DMS 273 treated with DMSO at 0.1 percent for 48 hours (cell line): ENCODE measurements around the gene SNX12.

Experiments
- DNase-seq: peaks from one replicate; lab custom pipeline; 2025; lab: John Stamatoyannopoulos, UW

SNX12 gene

DNA sequence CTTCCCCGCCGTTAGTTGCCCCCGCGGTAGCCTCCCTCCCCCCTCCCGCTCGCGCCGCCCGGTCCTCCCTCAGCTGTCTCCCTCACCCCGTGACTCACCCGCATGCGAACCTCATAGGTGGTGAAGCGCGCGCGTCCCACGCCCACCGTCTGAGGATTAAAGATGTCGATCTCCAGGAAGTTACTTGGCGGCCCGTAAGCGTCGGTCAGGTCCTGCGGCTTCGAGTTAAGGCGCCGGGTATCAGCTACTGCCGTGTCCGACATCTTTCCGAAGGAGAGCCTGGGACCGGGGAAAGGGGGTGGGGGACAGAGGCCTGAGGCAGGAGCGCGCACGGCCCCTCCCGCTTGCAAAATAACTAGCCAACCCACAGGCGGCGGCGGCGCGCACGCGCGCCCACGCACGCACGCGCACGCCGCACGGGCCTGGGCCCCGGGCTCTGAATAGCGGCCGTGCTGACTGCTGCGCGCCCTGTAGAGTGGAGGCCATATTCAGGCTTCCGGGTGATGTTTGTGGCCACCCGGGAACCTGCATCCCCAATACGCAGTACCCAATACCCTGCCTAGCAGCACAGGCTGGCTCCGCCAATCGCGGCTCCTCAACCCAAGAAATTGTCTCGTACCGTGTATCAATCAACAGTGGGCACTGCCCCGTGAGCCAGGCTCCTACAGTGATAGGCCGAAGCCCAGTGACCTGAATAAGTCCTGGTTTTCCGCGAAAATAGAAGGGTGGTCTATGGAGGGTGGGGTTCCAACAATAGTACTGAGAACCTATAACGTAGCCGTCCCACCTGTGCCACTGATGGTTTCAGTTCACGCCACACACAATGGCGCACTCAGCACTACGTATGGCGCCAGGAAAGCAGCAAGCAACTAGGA lies at the start of gene SNX12:
TSS of gene SNX12 (minus strand) at position 291 of the 875 bp plus-strand sequence. CDS start at position 263, 28 bp downstream.
- peak; percentile 89 for DNase-seq

DNA sequence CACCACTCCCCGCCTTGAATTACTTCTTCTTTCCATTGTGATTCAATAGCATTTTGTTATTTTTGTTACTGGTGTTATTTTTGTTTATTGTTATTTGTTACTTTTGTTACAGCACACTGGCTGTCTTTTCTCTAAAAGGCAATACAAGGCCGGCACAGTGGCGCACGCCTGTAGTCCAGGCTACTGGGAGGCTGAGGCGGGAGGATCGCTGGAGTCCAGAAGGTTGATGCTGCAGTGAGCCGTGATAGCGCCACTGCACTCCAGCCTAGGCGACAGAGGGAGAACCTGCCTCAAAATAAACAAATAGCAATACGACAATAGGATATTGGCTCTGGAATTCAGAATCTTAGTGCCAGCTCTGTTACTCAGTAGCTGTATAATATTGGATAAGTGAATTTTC lies 49.2 kb upstream of the SNX12 start:
- DNase-seq, result no peak

DNA sequence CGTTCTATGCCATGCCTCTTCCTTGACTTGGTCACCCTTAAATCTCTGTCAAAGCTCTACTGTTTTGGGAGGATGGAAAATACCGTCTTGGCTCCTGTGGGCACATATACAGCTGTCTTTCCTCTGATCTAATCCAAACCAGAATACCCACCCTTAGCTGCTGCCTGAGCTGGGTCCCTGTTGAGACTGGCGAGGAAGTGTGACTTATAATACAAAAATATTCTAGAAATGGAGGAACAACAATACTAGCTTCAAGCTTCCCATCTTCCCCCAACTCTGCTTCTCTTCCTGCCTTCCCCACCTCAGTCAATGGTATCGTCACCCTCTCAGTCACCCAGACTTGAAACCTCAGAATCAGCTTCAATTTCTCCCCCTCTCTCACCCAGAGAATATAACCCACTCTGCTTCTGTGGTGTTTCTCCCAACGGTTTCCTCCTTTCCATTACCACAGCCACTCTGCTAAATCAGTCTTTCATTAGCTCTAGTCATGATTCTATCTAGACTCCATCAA lies 43.8 kb upstream of the SNX12 start:
- DNase-seq, result no peak

DNA sequence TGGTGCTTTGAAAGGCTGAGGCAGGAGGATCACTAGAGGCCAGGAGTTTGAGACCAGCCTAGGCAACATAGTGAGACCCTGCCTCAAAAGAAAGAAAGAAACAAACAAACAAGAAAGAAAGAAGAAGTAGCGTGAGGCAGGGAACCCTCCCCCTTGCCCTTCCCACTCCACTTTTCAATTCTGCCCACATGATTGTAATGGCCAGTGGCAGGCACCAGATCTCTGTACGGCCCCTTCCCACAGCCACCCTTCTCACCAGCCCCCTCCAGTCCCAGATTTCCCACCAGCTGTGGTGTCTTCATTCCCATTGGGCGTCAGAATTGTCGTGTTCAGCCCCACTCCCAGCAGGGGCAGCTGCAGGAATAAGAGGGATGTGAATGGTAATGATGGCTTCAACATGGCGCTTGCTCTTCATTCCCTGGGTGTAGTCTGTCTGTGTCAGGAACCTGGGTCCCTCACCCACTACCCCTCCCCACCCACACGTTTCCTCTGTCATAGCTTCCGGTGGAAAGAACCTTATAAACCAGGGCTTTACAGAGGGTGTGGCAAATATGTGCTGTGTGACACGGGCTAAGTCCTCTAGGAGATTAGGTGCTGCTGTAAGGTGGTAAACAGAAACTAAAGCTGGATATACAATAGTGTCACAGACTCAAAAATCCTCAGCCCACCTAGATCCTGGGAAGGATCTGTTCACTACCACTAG lies 43.2 kb upstream of the SNX12 start, which contains the start of gene IL2RG:
TSS of gene IL2RG (minus strand) at position 437 of the 703 bp plus-strand sequence. CDS start at position 399, 38 bp downstream.
- DNase-seq, result no peak

DNA sequence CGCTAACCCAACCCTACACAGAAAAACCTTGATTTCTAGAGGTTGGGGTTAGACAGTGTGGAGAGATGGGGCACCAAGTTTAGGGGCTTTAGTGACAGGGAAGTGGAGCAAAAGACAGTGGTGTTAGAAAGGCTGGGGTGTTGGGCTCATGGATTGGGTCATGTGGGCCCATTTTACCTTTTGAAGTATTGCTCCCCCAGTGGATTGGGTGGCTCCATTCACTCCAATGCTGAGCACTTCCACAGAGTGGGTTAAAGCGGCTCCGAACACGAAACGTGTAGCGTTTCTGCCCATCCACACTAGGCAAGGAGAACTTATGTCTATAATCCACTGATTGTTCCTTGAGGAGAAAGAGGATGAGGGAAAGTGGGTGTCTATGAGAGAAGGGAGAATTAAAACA lies 40.9 kb upstream of the SNX12 start:
- DNase-seq, result no peak

DNA sequence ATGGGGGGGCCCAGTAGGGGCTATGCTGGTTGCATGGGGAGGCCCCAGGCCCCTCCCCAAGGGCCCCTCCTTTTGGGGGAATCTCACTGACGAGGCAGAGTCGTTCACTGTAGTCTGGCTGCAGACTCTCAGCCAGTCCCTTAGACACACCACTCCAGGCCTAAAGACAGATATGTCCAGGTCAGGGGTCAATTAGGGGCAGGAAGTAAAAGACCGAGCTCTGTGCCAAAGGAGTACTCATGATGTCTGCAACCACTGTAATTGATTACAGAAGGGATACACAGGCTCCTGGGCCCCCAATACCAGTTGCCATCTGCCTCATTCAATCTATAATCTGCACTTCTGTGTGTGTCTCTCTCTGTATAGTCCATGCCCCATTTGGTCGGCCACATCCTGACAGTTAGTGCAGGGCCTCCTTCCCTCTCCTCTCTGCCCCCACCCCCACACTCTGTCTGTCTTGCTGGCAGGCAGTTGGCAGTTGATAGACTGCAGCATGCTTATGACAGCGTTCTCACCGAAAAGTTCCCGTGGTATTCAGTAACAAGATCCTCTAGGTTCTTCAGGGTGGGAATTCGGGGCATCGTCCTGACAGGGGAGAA lies 39.7 kb upstream of the SNX12 start:
- no peak for DNase-seq

DNA sequence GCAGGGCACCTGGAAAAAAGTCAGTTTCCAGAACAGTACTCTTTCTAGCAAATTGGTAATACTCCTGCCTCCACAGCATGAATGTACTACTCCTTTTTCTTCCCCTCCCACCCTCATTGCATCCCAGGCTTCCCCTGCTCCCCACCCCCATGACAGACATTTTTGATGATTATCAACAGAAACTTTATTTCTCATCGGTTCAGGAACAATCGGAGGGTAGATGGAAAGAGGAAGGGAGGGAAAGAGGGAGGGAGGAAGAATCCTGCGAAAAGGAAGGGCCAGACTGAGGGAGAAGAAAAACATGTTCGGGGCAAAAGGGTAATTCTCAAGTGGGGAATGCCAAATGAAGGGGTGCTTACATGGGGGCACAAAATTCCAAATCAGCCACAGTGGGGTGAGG lies 39.1 kb upstream of the SNX12 start:
- no peak for DNase-seq

DNA sequence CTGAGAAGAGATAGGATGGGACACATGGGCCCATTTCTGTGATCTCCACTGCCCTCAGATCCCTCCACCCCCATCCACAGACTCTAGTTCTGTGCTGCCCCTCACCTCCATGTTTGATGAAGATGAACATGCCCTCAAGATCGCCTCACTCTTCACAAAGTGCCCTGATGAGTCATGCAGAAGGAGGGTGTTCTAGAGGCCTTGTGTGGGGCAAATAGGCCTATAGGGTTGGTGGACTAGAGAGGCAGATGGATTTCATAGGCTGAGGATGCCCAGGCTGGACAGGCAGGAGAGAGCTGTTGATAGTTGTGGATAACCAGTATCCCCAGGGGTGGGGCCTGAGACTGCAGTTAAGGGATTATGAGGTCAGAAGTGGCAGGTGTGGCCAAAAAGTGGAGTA lies 38.3 kb upstream of the SNX12 start, which contains the start of gene CXorf65:
TSS of gene CXorf65 (minus strand) at position 314 of the 400 bp plus-strand sequence. CDS start at position 130, 184 bp downstream.
- no peak for DNase-seq

DNA sequence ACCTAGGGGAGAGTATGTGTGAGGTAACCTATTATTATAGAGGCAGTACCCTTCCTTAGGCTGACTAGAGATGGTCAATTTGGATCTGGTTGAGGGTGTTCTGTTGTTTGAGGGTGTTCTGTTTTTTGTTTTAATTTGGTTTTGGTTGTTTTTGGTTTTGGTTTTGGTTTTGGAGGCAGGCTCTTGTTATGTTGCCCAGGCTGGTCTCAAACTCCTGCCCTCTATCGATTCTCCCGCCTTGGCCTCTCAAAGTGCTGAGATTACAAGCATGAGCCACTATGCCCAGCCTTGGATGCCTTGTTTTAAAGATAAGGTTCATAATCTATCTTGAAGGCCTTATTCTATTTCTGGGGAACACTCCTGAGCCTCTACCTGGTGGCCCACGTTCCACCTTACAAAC lies 37.5 kb upstream of the SNX12 start:
- no peak for DNase-seq

DNA sequence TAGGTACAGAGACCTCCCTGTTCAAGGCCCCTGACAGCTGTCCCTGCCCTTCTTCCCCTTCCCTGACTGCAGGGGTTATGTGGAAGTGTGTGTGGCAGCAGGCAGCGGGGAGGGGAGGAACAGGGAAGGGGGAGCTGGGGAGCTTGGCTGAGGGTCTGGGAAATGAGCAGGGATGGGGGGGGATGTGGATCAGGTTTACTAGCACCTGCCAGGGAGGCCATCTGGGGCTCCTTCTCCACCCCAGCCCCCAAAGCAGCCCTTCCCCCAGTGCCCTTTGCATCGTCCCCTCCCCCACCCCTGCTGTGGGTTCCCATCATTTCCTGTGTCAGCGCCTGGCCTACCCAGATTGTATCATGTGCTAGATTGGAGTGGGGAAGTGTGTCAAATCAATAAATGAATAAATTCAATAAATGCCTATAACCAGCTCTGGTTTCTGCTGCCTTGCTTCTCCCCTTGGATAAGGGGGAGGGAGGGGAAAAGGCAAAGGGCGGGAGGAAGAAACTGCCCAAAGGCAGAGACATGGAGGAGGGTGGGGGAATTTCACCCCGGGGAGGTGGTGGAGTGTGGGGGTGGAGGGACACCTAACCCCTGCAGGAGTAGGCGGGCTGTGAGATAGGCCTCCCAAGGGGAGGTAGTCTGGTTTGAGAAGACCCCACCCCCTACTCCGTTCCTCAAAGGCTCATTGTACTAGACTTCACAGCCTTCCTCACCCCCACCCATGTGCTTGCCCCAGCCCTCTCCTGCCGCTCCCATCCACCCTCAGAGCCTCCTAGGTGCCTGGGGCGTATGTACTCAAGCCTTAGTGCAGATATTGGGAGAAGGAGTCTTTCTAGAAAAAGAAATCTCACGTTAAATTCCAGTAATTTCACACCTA lies 35.2 kb upstream of the SNX12 start:
- no peak for DNase-seq

DNA sequence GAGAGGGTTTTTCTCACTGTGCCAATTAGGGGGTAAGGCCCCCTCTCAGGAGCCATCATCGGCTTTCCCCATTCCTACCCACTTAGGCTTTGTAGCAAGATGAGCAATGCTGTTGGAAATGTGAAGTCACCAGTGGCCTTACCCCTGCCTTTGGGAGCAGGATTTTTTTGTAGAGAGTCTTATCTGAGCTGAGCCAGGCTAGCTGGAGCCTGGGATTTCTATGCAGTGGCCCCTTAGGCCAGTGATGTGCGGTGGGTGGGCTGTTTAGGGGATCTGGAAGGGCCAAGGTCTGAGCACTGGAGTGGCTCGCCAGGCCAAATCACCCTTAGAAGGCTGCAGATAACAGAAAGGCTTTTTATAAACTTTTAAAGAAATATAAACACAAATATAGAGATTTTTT lies 34.2 kb upstream of the SNX12 start:
- no peak for DNase-seq

DNA sequence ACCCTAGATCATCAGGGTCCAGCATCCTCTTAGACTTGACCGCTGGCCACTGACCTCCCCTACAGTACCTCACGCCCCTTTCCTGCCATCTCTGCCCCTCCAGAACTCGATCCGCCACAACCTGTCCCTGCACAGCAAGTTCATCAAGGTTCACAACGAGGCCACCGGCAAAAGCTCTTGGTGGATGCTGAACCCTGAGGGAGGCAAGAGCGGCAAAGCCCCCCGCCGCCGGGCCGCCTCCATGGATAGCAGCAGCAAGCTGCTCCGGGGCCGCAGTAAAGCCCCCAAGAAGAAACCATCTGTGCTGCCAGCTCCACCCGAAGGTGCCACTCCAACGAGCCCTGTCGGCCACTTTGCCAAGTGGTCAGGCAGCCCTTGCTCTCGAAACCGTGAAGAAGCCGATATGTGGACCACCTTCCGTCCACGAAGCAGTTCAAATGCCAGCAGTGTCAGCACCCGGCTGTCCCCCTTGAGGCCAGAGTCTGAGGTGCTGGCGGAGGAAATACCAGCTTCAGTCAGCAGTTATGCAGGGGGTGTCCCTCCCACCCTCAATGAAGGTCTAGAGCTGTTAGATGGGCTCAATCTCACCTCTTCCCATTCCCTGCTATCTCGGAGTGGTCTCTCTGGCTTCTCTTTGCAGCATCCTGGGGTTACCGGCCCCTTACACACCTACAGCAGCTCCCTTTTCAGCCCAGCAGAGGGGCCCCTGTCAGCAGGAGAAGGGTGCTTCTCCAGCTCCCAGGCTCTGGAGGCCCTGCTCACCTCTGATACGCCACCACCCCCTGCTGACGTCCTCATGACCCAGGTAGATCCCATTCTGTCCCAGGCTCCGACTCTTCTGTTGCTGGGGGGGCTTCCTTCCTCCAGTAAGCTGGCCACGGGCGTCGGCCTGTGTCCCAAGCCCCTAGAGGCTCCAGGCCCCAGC lies 32.7 kb upstream of the SNX12 start:
- no peak for DNase-seq

DNA sequence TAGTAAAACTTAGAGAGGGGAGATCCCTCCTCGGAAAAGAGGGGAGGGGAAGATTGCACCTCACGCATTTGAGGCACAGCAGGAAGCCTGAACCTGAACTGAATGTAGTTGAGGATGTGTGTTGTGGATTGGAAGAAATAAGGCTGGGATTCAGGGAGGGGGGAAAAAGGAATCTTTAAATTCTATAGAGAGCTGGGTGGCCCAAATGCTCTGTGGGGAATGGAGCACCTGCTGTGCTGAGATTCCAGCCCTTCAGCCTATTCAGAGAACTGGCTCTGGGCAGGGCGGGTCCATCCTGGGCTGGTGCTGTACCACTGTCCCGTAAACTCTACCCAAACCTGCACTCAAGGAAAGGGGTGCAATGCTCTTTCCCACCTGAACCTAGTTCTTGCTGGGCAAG lies 31.6 kb upstream of the SNX12 start:
- no peak for DNase-seq

DNA sequence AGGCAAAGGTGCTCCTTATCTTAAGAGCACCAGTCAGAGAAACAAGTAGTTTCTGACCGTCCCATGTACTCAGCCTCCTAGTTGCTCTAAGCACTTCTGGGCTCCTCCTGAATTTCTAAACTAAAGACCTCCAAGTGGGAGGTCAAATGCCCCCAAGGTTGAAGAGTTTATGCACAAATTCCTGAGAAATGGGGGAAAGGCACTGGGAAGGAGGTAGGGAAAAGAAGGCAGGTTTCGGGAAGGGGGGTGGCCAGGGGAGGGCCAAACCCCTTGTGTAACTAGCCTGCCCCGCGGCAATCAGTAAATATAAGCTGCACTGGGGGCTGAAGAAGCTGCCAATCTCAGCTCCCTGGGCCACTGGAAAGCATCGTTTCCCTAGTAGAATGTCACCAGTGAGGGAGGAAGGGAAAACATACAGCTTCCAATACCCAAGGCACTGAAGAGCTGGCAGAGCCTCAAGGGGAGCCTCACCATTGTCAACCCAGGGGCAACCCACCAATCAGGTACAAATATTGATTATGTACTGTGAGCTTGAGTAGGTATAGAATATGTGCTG lies 30.9 kb upstream of the SNX12 start:
- no peak for DNase-seq

DNA sequence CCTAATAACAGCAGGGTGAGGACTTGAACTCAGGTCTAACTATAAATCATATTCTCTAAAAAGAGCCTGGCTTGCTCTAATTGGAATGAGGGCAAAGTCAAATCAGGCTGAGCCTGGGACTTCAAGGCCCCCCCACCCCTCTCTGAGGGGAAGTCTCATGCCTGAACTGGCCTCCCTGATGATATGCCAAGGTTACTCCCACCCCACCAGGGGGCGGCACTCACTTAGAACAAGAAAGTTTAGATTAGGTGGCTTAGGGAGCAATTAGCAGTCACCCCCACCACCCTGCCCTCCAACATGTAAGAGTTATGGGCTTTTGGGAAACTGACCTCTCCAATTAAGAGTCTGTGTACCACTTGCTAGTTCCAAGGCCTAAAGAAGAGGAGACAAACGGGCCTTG lies 30.2 kb upstream of the SNX12 start:
- DNase-seq, result peak; percentile 16

DNA sequence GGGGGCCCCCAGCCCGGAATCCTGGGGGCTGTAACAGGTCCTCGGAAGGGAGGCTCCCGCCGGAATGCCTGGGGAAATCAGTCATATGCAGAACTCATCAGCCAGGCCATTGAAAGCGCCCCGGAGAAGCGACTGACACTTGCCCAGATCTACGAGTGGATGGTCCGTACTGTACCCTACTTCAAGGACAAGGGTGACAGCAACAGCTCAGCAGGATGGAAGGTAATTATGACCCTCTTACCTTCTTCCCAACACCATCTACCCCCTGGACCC lies 28.6 kb upstream of the SNX12 start:
- no peak for DNase-seq

DNA sequence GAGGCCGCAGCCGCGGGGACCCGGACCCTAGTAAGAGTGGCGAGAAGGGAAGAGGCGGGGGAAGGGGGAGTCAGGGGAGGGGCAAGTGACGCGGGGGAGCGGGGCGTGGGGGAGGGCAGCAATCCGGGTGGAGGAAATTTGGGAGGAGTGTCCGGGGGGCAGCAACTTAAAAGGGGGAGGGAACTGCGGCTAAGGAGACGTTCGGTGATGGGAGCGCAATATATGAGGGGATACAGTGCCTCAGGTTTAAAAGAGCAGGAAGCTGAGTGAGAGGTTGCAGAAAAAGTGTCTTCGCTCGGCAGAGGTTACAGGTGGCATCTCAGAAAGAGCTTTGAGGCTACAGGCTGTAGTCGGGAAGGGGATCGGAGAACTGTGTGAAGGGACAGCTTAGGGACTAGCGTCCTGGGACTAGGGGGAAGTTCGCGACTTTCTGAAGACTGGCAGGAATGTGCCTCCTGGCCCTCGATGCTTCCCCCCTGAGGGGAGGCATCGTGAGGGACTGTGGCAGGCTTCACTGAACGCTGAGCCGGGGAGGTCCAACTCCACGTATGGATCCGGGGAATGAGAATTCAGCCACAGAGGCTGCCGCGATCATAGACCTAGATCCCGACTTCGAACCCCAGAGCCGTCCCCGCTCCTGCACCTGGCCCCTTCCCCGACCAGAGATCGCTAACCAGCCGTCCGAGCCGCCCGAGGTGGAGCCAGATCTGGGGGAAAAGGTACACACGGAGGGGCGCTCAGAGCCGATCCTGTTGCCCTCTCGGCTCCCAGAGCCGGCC lies 28.0 kb upstream of the SNX12 start:
- peak; percentile 20 for DNase-seq

DNA sequence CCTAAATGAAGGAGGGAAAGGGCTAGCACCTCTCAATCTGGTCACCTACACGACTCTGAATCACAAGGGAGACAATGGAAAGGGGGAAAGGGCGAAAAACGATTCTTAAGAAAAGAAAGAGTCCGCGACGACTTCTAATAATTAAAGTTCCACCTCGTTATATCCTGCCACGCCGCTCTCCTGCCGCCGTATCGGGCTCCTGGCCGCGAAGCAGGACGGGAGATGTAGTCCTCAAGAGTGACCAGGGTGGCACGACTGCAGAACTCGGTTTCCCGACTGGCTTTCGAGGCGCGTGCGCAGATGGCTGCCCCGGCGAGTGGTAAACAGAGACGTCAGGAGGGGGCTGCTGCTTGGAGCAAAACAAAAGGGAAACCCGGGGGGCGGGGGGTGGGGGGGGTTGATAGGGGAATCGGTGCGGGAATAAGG lies 27.4 kb upstream of the SNX12 start, which contains the start of gene FOXO4:
TSS of gene FOXO4 (plus strand) at position 297 of the 426 bp plus-strand sequence. CDS start 678 bp downstream, outside the sequence.
- peak; percentile 55 for DNase-seq

DNA sequence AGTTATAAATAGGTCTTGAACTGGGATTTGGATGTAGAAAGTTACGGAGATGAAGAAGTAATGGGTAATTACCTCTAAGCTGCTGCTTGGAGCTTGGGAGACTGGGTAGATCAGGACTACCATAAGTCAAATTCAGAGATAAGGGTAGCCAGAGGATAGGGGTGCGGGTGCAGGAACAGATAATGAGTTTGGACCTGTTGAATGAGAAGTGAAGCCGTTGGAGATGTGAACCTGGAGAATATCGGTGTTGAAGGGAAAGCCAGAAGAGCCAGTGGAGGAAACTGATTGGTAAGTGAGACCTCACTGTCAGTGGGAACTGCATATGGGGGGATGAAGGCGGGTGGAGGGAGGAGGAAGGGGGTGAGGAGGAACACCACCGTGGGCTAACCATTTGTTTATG lies 26.9 kb upstream of the SNX12 start:
- no peak for DNase-seq
